K562 (cell line): ENCODE results near the gene SUGP1.

ENCODE experiments used
- CBX8 ChIP-seq: fragments of 200-600 bp; sonication (generic); IDR thresholded peaks from 2 replicates; pipeline ENCODE4 v1.6.1; 2012; ENCODE audit warnings: borderline replicate concordance, mixed run types, low read depth, mild to moderate bottlenecking, moderate library complexity, mixed read lengths, low read length, control low read depth, inconsistent platforms; ENCODE audit not compliant: poor library complexity, severe bottlenecking; ENCODE audit errors: extremely low read depth
- MYC ChIP-seq, 2 experiments: fragments of 250-450 bp in 1 of 2; sonication (Bioruptor Pico) in 1 of 2; IDR thresholded peaks; 2 replicates each; pipeline versions ENCODE4 v1.5.1 to v1.6.1; 2012 to 2021; ENCODE audit warnings: low read depth in 2 of 2, borderline replicate concordance in 1 of 2, improper control_type of control experiment in 1 of 2, low read length in 1 of 2, mild to moderate bottlenecking in 1 of 2, moderate library complexity in 1 of 2
- PURB ChIP-seq: sonication (generic); formaldehyde crosslinking; IDR thresholded peaks from 2 replicates; pipeline ENCODE4 v1.9.0; 2021; ENCODE audit warnings: low read depth, mild to moderate bottlenecking, missing genetic modification reagents
- SETDB1 ChIP-seq: IDR thresholded peaks from one replicate; pipeline ENCODE4 v1.6.1; 2012; ENCODE audit warnings: low read length, control low read depth, inconsistent platforms
- SIN3B ChIP-seq: fragments of 450-650 bp; IDR thresholded peaks from 2 replicates; pipeline ENCODE4 v1.6.1; 2017; ENCODE audit warnings: low read depth, mild to moderate bottlenecking, moderate library complexity
- TF ChIP-seq, protein P1 (sequence below), 2 experiments: fragments of 450-650 bp; formaldehyde crosslinking in 1 of 2; IDR thresholded peaks; 2 replicates each; pipeline versions ENCODE4 v1.4.0 to v1.6.1; 2014 to 2020; ENCODE audit warnings: mild to moderate bottlenecking in 2 of 2, borderline replicate concordance in 1 of 2, low read depth in 1 of 2
- TF ChIP-seq, protein P2 (sequence below): fragments of 200-800 bp; sonication (Bioruptor generic); IDR thresholded peaks from 2 replicates; pipeline ENCODE4 v1.6.1; 2017; ENCODE audit warnings: missing genetic modification characterization, missing compliant biosample characterization
- TF ChIP-seq, protein P3 (sequence below), 3 experiments: IDR thresholded peaks in 2 of 3; conservative IDR thresholded peaks in 1 of 3; 2 replicates each; pipeline ENCODE4 v1.5.1; 2011 to 2012; ENCODE audit warnings: low read length in 3 of 3, mild to moderate bottlenecking in 3 of 3, control low read depth in 2 of 3, improper control_type of control experiment in 1 of 3, inconsistent platforms in 1 of 3, low read depth in 1 of 3, mixed read lengths in 1 of 3, moderate library complexity in 1 of 3; ENCODE audit not compliant: insufficient read depth in 2 of 3

DNA sequence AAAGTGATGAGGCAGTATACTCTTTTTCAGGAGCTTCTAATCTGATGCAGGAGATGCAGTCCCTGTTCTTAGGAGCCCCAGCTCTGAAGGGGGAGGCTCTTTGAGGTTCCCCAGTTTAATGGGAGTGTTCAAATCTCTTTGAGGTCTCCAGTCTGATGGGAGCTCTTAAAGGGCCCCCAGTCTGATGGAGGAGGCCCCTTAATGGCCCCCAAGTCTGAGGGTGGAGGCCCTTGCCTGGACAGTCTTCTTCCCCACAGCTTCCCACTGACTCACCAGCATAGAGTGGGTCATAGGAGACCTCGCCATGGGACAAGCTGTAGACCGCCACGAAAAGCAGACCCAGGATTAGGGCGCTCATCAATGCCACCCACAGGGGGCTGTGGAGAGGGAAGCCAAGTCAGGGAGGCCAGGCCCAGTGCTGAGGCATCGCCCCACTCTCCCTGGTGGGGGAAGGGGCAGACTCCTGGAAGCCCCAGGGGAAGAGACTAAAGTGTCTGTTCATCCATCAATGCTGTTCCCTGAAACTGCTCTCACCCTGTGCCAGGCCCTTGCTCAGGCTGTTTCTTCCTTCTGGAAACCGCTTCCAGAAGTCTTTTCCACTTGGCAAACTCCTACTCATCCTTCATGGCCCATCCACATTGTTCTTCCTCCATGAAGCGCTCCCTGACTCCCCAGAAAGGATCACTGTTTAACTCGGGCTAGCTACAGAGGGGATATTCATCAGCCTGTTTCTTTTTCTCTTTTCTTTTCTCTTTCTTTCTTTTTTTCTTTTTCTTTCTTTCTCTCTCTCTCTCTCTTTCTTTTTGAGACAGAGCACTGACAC, 49.3 kb downstream of the SUGP1 start:
- TF ChIP-seq PURB: no peak
- no peak for TF ChIP-seq SETDB1
- TF ChIP-seq, protein P1, sequence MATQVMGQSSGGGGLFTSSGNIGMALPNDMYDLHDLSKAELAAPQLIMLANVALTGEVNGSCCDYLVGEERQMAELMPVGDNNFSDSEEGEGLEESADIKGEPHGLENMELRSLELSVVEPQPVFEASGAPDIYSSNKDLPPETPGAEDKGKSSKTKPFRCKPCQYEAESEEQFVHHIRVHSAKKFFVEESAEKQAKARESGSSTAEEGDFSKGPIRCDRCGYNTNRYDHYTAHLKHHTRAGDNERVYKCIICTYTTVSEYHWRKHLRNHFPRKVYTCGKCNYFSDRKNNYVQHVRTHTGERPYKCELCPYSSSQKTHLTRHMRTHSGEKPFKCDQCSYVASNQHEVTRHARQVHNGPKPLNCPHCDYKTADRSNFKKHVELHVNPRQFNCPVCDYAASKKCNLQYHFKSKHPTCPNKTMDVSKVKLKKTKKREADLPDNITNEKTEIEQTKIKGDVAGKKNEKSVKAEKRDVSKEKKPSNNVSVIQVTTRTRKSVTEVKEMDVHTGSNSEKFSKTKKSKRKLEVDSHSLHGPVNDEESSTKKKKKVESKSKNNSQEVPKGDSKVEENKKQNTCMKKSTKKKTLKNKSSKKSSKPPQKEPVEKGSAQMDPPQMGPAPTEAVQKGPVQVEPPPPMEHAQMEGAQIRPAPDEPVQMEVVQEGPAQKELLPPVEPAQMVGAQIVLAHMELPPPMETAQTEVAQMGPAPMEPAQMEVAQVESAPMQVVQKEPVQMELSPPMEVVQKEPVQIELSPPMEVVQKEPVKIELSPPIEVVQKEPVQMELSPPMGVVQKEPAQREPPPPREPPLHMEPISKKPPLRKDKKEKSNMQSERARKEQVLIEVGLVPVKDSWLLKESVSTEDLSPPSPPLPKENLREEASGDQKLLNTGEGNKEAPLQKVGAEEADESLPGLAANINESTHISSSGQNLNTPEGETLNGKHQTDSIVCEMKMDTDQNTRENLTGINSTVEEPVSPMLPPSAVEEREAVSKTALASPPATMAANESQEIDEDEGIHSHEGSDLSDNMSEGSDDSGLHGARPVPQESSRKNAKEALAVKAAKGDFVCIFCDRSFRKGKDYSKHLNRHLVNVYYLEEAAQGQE (IDR thresholded peaks at IDR 0.05; ENCODE audit: borderline replicate concordance): no peak
- TF ChIP-seq, protein P1 (CRISPR knock-in tag; IDR thresholded peaks at IDR 0.05; ENCODE audit: low read depth): no peak
- TF ChIP-seq, protein P2, sequence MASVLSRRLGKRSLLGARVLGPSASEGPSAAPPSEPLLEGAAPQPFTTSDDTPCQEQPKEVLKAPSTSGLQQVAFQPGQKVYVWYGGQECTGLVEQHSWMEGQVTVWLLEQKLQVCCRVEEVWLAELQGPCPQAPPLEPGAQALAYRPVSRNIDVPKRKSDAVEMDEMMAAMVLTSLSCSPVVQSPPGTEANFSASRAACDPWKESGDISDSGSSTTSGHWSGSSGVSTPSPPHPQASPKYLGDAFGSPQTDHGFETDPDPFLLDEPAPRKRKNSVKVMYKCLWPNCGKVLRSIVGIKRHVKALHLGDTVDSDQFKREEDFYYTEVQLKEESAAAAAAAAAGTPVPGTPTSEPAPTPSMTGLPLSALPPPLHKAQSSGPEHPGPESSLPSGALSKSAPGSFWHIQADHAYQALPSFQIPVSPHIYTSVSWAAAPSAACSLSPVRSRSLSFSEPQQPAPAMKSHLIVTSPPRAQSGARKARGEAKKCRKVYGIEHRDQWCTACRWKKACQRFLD (CRISPR knock-in tag): no peak
- TF ChIP-seq CBX8: no peak
- TF ChIP-seq SIN3B: no peak
- TF ChIP-seq, protein P3, sequence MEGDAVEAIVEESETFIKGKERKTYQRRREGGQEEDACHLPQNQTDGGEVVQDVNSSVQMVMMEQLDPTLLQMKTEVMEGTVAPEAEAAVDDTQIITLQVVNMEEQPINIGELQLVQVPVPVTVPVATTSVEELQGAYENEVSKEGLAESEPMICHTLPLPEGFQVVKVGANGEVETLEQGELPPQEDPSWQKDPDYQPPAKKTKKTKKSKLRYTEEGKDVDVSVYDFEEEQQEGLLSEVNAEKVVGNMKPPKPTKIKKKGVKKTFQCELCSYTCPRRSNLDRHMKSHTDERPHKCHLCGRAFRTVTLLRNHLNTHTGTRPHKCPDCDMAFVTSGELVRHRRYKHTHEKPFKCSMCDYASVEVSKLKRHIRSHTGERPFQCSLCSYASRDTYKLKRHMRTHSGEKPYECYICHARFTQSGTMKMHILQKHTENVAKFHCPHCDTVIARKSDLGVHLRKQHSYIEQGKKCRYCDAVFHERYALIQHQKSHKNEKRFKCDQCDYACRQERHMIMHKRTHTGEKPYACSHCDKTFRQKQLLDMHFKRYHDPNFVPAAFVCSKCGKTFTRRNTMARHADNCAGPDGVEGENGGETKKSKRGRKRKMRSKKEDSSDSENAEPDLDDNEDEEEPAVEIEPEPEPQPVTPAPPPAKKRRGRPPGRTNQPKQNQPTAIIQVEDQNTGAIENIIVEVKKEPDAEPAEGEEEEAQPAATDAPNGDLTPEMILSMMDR (IDR thresholded peaks at IDR 0.05 in 2 of 3, conservative IDR thresholded peaks at IDR 0.05 in 1 of 3; ENCODE audit: insufficient read depth in 2 of 3, low read depth in 1 of 3, low read length in 3 of 3): no peak
- TF ChIP-seq MYC (IDR thresholded peaks at IDR 0.05; ENCODE audit: low read depth, low read length): no peak
- no peak for TF ChIP-seq MYC (CRISPR knock-in tag; IDR thresholded peaks at IDR 0.05; ENCODE audit: borderline replicate concordance, low read depth)
